ENCODE data around the gene TRMT11. TPM values are rescaled to one million over a fixed set of nuclear protein-coding genes. Genes with fewer than 3 reads are reported as not detected.

The TRMT11 gene
- 21.8 and 32.2 TPM in 2 replicates for total RNA-seq

GRCh38 chr6:125986301-125987025 lies at the start of gene TRMT11:
Gene TRMT11, plus strand, starts transcription at chr6:125986540. Its CDS starts 11 bp downstream, at chr6:125986551.

GRCh38 chr6:125956506-125957390 lies 29.6 kb upstream of the TRMT11 start, which contains the start of gene HINT3:
Gene HINT3, plus strand, starts transcription at chr6:125956770. Its CDS starts 208 bp downstream, at chr6:125956978.

Small RNAs within 50 kb of the gene (small RNA-seq; reads per million reads assigned to genes)
- not detected for gene RNA5SP216 (ENCODE audit: low replicate concordance)

Other genes starting within 250 kb of the TRMT11 start
- under 0.01 TPM in 1 of 2 replicates, not detected in the other for gene HEY2, start 236.9 kb upstream of the TRMT11 start, total RNA-seq
- 24.6 and 133 TPM in 2 replicates for gene NCOA7, start 195.6 kb upstream of the TRMT11 start, total RNA-seq
- gene HINT3, start 29.8 kb upstream of the TRMT11 start, total RNA-seq, result 19.2 and 29.8 TPM in 2 replicates